ENCODE measurements around the gene MPZL1. TPM values are rescaled to one million over a fixed set of nuclear protein-coding genes. Genes with fewer than 3 reads are reported as not detected.

The MPZL1 gene
- total RNA-seq, 1 donor from 2014 or later, result 149 TPM

- TF ChIP-seq CTCF (IDR thresholded peaks at IDR 0.05; ENCODE audit: partially characterized antibody, unreplicated experiment), result no peak
- Mint-ChIP-seq H3K27me3 (ENCODE audit: unreplicated experiment) (no peaks in the 10 kb centered on the region), H3K36me3 (ENCODE audit: unreplicated experiment) (no peaks in the 10 kb centered on the region), H3K4me3 (ENCODE audit: unreplicated experiment) (no peak overlapping the region), H3K4me1 (ENCODE audit: low read depth, unreplicated experiment) (peaks cover 17% of the 10 kb centered on the region), H3K9me3 (ENCODE audit: unreplicated experiment) (peaks cover 1% of the 10 kb centered on the region), H3K27ac (ENCODE audit: unreplicated experiment) (no peak overlapping the region)
- no peak for DNase-seq
Observed at GRCh38 chr1:167749741-167750140, 28.0 kb downstream of the MPZL1 start.

GRCh38 chr1:167750641-167751040 is 28.9 kb downstream of the MPZL1 start:
- no peak for TF ChIP-seq CTCF (IDR thresholded peaks at IDR 0.05; ENCODE audit: partially characterized antibody, unreplicated experiment)
- Mint-ChIP-seq H3K9me3 (ENCODE audit: unreplicated experiment) (peaks cover 1% of the 10 kb centered on the region), H3K4me1 (ENCODE audit: low read depth, unreplicated experiment) (peaks cover 24% of the 10 kb centered on the region), H3K27me3 (ENCODE audit: unreplicated experiment) (no peaks in the 10 kb centered on the region), H3K4me3 (ENCODE audit: unreplicated experiment) (no peak overlapping the region), H3K27ac (ENCODE audit: unreplicated experiment) (no peak overlapping the region), H3K36me3 (ENCODE audit: unreplicated experiment) (no peaks in the 10 kb centered on the region)
- DNase-seq, result no peak

DNA sequence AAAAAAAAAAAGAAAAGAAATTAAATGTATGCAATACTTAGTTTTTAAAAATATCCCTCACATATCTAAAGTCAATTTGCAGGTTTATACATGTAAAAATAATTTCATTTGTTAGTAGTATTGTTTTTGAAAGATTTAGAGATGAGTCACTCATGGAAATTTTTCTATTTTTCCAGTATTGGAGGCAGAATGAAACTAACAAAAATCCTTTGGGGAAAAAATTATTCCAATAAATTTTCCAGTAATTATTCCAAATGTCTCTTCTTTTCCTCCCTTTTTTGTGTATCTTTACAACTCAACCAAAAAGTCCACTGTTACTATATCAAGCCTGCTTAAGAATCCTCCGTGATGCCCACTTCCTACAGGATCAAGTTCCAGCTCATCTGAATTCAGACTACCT is 29.9 kb downstream of the MPZL1 start:
- peaks cover 2% of the 10 kb centered on the region for H3K27me3 Mint-ChIP-seq (ENCODE audit: unreplicated experiment)
- peaks cover 31% of the 10 kb centered on the region for H3K4me1 Mint-ChIP-seq (ENCODE audit: low read depth, unreplicated experiment)
- H3K9me3 Mint-ChIP-seq (ENCODE audit: unreplicated experiment), result peaks cover 1% of the 10 kb centered on the region
- no peaks in the 10 kb centered on the region for H3K36me3 Mint-ChIP-seq (ENCODE audit: unreplicated experiment)
- no peak for DNase-seq
- no peak for TF ChIP-seq CTCF (IDR thresholded peaks at IDR 0.05; ENCODE audit: partially characterized antibody, unreplicated experiment)
- H3K4me3 Mint-ChIP-seq (ENCODE audit: unreplicated experiment), result no peak overlapping the region
- H3K27ac Mint-ChIP-seq (ENCODE audit: unreplicated experiment), result no peak overlapping the region

GRCh38 chr1:167752219-167752985 is 30.6 kb downstream of the MPZL1 start:
- no peak for TF ChIP-seq CTCF (IDR thresholded peaks at IDR 0.05; ENCODE audit: partially characterized antibody, unreplicated experiment)
- H3K4me1 Mint-ChIP-seq (ENCODE audit: low read depth, unreplicated experiment), result peaks cover 35% of the 10 kb centered on the region

DNA sequence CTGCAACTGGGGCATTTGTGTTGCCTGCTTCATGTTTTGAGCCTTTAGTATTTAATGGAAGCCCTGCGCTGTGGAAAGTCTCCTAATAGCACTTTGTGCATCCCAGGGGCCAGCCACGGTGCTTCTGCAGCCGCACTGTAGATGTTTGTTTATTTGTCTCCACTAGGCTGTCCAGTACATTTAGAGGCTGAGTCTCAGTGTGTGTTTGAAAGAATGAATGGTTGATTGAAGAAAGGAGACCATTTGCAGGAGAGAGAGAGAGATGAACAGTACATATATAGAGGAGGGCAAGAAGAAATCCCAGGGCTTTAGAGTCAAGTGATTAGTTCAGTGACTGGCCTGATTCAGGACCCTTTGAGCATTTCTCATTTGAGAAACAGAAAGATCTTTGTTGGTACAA is 33.9 kb downstream of the MPZL1 start:
- Mint-ChIP-seq H3K4me3 (ENCODE audit: unreplicated experiment) (peak overlapping the region; percentile 12), H3K4me1 (ENCODE audit: low read depth, unreplicated experiment) (peaks cover 41% of the 10 kb centered on the region), H3K27ac (ENCODE audit: unreplicated experiment) (peak overlapping the region; percentile 65)

More at GRCh38 chr1:167752219-167752985, 30.6 kb downstream of the MPZL1 start:
- H3K9me3 Mint-ChIP-seq (ENCODE audit: unreplicated experiment), result peaks cover 1% of the 10 kb centered on the region
- no peak overlapping the region for H3K27ac Mint-ChIP-seq (ENCODE audit: unreplicated experiment)
- H3K27me3 Mint-ChIP-seq (ENCODE audit: unreplicated experiment), result peaks cover 2% of the 10 kb centered on the region
- H3K36me3 Mint-ChIP-seq (ENCODE audit: unreplicated experiment), result no peaks in the 10 kb centered on the region
- no peak for DNase-seq
- H3K4me3 Mint-ChIP-seq (ENCODE audit: unreplicated experiment), result no peak overlapping the region

More for the DNA sequence above, 33.9 kb downstream of the MPZL1 start:
- Mint-ChIP-seq H3K9me3 (ENCODE audit: unreplicated experiment) (peaks cover under 1% of the 10 kb centered on the region), H3K27me3 (ENCODE audit: unreplicated experiment) (peaks cover 2% of the 10 kb centered on the region), H3K36me3 (ENCODE audit: unreplicated experiment) (no peaks in the 10 kb centered on the region)
- TF ChIP-seq CTCF (IDR thresholded peaks at IDR 0.05; ENCODE audit: partially characterized antibody, unreplicated experiment), result no peak
- DNase-seq, result peak; percentile 42
